HepG2 (cell line): ENCODE data around the gene CCDC91. TPM values are rescaled to one million over a fixed set of nuclear protein-coding genes. Genes with fewer than 3 reads are reported as not detected.

Source experiments
- ATAC-seq: fragments of 200-7000 bp; cut with Tn5 transposase; 3 replicates; pipeline ENCODE4 v1.9.1; 2020; ENCODE audit warnings: mild to moderate bottlenecking, moderate library complexity
- BruUV-seq: library from RNA; stranded (reverse); fragments of 400-500 nt; replicated peaks from 2 replicates; lab custom pipeline; 2021; lab: Mats Ljungman, UMichigan
- CTCF ChIA-PET: fragments of 300-600 bp; formaldehyde crosslinking; extraction: SDS; loops from one replicate; lab custom pipeline; 2021; ENCODE audit warnings: low total read pairs, inconsistent platforms, low intra/inter-chr PET ratio; lab: Yijun Ruan, JAX
- POLR2A ChIA-PET: fragments of 350-600 bp; sonication (Branson Sonifier 250); formaldehyde crosslinking; loops from one replicate; lab custom pipeline; 2020; ENCODE audit warnings: antibody characterized with exemption, inconsistent platforms; lab: Yijun Ruan, JAX
- DNase-seq: peaks from one replicate; pipeline ENCODE4 v3.0.0-alpha.2; 2015; ENCODE audit warnings: low spot score
- FAIRE-seq: peaks from 3 replicates; lab custom pipeline; 2011; peaks lifted over from hg19 to GRCh38; lab: Jason Lieb, UNC
- H2AFZ ChIP-seq: one replicate; pipeline ENCODE4 v1.6.1; 2011; ENCODE audit warnings: low read length, inconsistent platforms
- H3K27ac ChIP-seq: fragments of 300-600 bp; 3 replicates; pipeline ENCODE4 v1.8.0; 2011; ENCODE audit warnings: mixed run types, mild to moderate bottlenecking, mixed read lengths, low read length, inconsistent platforms; ENCODE audit not compliant: insufficient read depth; ENCODE audit errors: extremely low read length
- H3K27me3 ChIP-seq, 2 experiments: fragments of 200-600 bp in 1 of 2; 2 replicates in 1 of 2; 3 replicates in 1 of 2; pipeline versions ENCODE4 v1.6.0 to v1.8.0; 2011; ENCODE audit warnings: low read length in 2 of 2, mild to moderate bottlenecking in 2 of 2, moderate library complexity in 2 of 2, inconsistent platforms in 1 of 2; ENCODE audit not compliant: insufficient read depth in 2 of 2, control insufficient read depth in 1 of 2
- H3K36me3 ChIP-seq, 2 experiments: fragments of 200-600 bp in 1 of 2; replicated peaks in 1 of 2; 2 replicates in 1 of 2; 3 replicates in 1 of 2; pipeline versions ENCODE4 v1.5.1 to v1.8.0; 2011; ENCODE audit warnings: low read length in 2 of 2, inconsistent platforms in 1 of 2; ENCODE audit not compliant: insufficient read depth in 2 of 2, control insufficient read depth in 1 of 2
- H3K4me1 ChIP-seq: 2 replicates; pipeline ENCODE4 v1.5.1; 2012; ENCODE audit warnings: low read length, inconsistent platforms; ENCODE audit not compliant: insufficient read depth
- H3K4me2 ChIP-seq: 2 replicates; pipeline ENCODE4 v1.6.0; 2011; ENCODE audit warnings: low read depth, low read length, inconsistent platforms
- H3K4me3 ChIP-seq, 3 experiments: fragments of 200-600 bp in 1 of 3; sonication (generic), shearing (Covaris generic) in 1 of 3; replicated peaks in 1 of 3; 2 replicates each; pipeline ENCODE4 v1.5.1; 2011 to 2016; ENCODE audit warnings: low read length in 3 of 3, inconsistent platforms in 2 of 3, low read depth in 2 of 3, mild to moderate bottlenecking in 2 of 3, control low read depth in 1 of 3, mixed read lengths in 1 of 3; ENCODE audit not compliant: insufficient read depth in 1 of 3
- H3K79me2 ChIP-seq: one replicate; pipeline ENCODE4 v1.6.1; 2011; ENCODE audit warnings: low read length, inconsistent platforms; ENCODE audit not compliant: insufficient read depth
- H3K9ac ChIP-seq: 2 replicates; pipeline ENCODE4 v1.6.0; 2011; ENCODE audit warnings: mild to moderate bottlenecking, low read depth, low read length, inconsistent platforms; ENCODE audit not compliant: insufficient read depth
- H3K9me3 ChIP-seq: 2 replicates; pipeline ENCODE4 v1.5.1; 2012; ENCODE audit warnings: mild to moderate bottlenecking, low read length
- H4K20me1 ChIP-seq: 2 replicates; pipeline ENCODE4 v1.6.0; 2011; ENCODE audit warnings: inconsistent platforms, mild to moderate bottlenecking, low read length, moderate library complexity; ENCODE audit not compliant: insufficient read depth
- ATRX ChIP-seq: sonication (generic); formaldehyde crosslinking; IDR thresholded peaks from 2 replicates; pipeline ENCODE4 v1.4.0; 2020; ENCODE audit warnings: missing genetic modification reagents, borderline replicate concordance
- FOXK1 ChIP-seq: sonication (generic); formaldehyde crosslinking; IDR thresholded peaks from 2 replicates; pipeline ENCODE4 v1.4.0; 2020; ENCODE audit warnings: low read depth, missing genetic modification reagents, borderline replicate concordance
- HNF1A ChIP-seq, 2 experiments: sonication (generic) in 1 of 2; formaldehyde crosslinking in 1 of 2; IDR thresholded peaks; 2 replicates each; pipeline versions ENCODE4 v1.4.0 to v1.6.1; 2016 to 2020; ENCODE audit warnings: borderline replicate concordance in 1 of 2, low read depth in 1 of 2, mild to moderate bottlenecking in 1 of 2, missing genetic modification reagents in 1 of 2
- MBD4 ChIP-seq: IDR thresholded peaks from 2 replicates; pipeline ENCODE4 v1.6.1; 2012; ENCODE audit warnings: low read length, inconsistent platforms, borderline replicate concordance
- MBNL3 ChIP-seq: fragments of 250-450 bp; sonication (Bioruptor Pico); conservative IDR thresholded peaks from 2 replicates; pipeline ENCODE4 v1.8.0; 2022; ENCODE audit warnings: mild to moderate bottlenecking, inconsistent platforms
- PAX8 ChIP-seq: sonication (generic); formaldehyde crosslinking; IDR thresholded peaks from 2 replicates; pipeline ENCODE4 v1.8.0; 2022; ENCODE audit warnings: mild to moderate bottlenecking, missing genetic modification reagents, borderline replicate concordance
- RFX3 ChIP-seq: IDR thresholded peaks from 2 replicates; pipeline ENCODE4 v1.6.1; 2016; ENCODE audit warnings: missing biosample characterization, missing genetic modification reagents
- ZKSCAN5 ChIP-seq: sonication (generic); formaldehyde crosslinking; IDR thresholded peaks from 2 replicates; pipeline ENCODE4 v1.5.1; 2020; ENCODE audit warnings: mild to moderate bottlenecking, missing genetic modification reagents
- ZMAT3 ChIP-seq: sonication (generic); formaldehyde crosslinking; conservative IDR thresholded peaks from 2 replicates; pipeline ENCODE4 v1.7.0; 2021; ENCODE audit warnings: missing genetic modification reagents
- ZNF674 ChIP-seq: sonication (generic); formaldehyde crosslinking; IDR thresholded peaks from 2 replicates; pipeline ENCODE4 v1.5.0; 2020; ENCODE audit warnings: low read depth, mild to moderate bottlenecking, missing genetic modification reagents
- WGBS: methylation state at CpG from one replicate; pipeline ENCODE4 v1.1.6; 2017; ENCODE audit warnings: low lambda C conversion rate; 5-methylcytosine and 5-hydroxymethylcytosine counted together
- in situ Hi-C: cut with HindIII; loops from 2 replicates; pipeline ENCODE4 v1.10.0; 2017; ENCODE audit warnings: low pct_unique_long_range_greater_than_20kb; ENCODE audit not compliant: extremely low pct_ligation_motif_present
- intact Hi-C: fragments of 100-400 bp; cut with micrococcal nuclease; formaldehyde crosslinking; loops from one replicate; pipeline ENCODE4 v1.10.0; 2022; ENCODE audit not compliant: unreplicated experiment
- polyA plus RNA-seq, 8 experiments: library from polyadenylated mRNA; depleted of rRNA in 3 of 8; stranded (reverse) in 7 of 8; unstranded in 1 of 8; fragments of >200 nt; fragmentation: Illumina TruSeq in 4 of 8; extraction: Trizol in 4 of 8; gene quantifications; 2 replicates each; pipeline versions ENCODE4 v1.2.1 to v1.2.3, GENCODE V29; 2011 to 2016; ENCODE audit warnings: low read depth in 4 of 8, missing spikeins in 1 of 8, mixed read lengths in 1 of 8; ENCODE audit not compliant: insufficient read depth in 1 of 8
- total RNA-seq, 5 experiments: library from RNA; depleted of rRNA; stranded (reverse); fragments of >200 nt; fragmentation: Illumina TruSeq; extraction: Trizol; gene quantifications; 2 replicates each; pipeline ENCODE4 v1.2.3, GENCODE V29; 2016; ENCODE audit warnings: low read depth in 1 of 5
- TF ChIP-seq, protein P1 (sequence below): sonication (generic); formaldehyde crosslinking; IDR thresholded peaks from 2 replicates; pipeline ENCODE4 v1.4.0; 2020; ENCODE audit warnings: missing genetic modification reagents
- TF ChIP-seq, protein P2 (sequence below): sonication (generic); formaldehyde crosslinking; IDR thresholded peaks from 2 replicates; pipeline ENCODE4 v1.4.0; 2020; ENCODE audit warnings: missing genetic modification reagents, mild to moderate bottlenecking, borderline replicate concordance

Gene CCDC91
- total and polyA plus RNA-seq, 2 of the 13 experiments (the other 11 are each of a cell fraction or from before 2014, with no cell fraction given): 9.8 to 15.8 TPM

GRCh38 chr12:28265435-28266042, 75.3 kb downstream of the CCDC91 start:
- no peak overlapping the region for H3K4me2 ChIP-seq
- no TSS peak for BruUV-seq
- H3K79me2 ChIP-seq: no peaks in the 10 kb centered on the region
- H3K4me3 ChIP-seq: no peak overlapping the region
- ATAC-seq: no peak
- DNase-seq: no peak
- intact Hi-C loops (no loop called here), in situ Hi-C loops (no loop called here)
- 93% methylated on average over 2 of the region's 2 CpGs for WGBS
- H2AFZ ChIP-seq: no peak overlapping the region
- H3K4me1 ChIP-seq: no peaks in the 10 kb centered on the region
- no peak overlapping the region for H3K9ac ChIP-seq
- no peaks in the 10 kb centered on the region for H3K36me3 ChIP-seq
- FAIRE-seq: no peak
- H3K27ac ChIP-seq: no peak overlapping the region
- H3K9me3 ChIP-seq: no peaks in the 10 kb centered on the region
- no peaks in the 10 kb centered on the region for H4K20me1 ChIP-seq
- ChIA-PET POLR2A (no interaction called here), CTCF (no interaction called here)
- no peaks in the 10 kb centered on the region for H3K27me3 ChIP-seq
- TF ChIP-seq ZMAT3 (CRISPR knock-in tag): no peak
- TF ChIP-seq, protein P1, sequence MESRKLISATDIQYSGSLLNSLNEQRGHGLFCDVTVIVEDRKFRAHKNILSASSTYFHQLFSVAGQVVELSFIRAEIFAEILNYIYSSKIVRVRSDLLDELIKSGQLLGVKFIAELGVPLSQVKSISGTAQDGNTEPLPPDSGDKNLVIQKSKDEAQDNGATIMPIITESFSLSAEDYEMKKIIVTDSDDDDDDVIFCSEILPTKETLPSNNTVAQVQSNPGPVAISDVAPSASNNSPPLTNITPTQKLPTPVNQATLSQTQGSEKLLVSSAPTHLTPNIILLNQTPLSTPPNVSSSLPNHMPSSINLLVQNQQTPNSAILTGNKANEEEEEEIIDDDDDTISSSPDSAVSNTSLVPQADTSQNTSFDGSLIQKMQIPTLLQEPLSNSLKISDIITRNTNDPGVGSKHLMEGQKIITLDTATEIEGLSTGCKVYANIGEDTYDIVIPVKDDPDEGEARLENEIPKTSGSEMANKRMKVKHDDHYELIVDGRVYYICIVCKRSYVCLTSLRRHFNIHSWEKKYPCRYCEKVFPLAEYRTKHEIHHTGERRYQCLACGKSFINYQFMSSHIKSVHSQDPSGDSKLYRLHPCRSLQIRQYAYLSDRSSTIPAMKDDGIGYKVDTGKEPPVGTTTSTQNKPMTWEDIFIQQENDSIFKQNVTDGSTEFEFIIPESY (CRISPR knock-in tag): no peak
- no peak for TF ChIP-seq PAX8 (CRISPR knock-in tag)
- TF ChIP-seq MBD4: no peak
- TF ChIP-seq, protein P2, sequence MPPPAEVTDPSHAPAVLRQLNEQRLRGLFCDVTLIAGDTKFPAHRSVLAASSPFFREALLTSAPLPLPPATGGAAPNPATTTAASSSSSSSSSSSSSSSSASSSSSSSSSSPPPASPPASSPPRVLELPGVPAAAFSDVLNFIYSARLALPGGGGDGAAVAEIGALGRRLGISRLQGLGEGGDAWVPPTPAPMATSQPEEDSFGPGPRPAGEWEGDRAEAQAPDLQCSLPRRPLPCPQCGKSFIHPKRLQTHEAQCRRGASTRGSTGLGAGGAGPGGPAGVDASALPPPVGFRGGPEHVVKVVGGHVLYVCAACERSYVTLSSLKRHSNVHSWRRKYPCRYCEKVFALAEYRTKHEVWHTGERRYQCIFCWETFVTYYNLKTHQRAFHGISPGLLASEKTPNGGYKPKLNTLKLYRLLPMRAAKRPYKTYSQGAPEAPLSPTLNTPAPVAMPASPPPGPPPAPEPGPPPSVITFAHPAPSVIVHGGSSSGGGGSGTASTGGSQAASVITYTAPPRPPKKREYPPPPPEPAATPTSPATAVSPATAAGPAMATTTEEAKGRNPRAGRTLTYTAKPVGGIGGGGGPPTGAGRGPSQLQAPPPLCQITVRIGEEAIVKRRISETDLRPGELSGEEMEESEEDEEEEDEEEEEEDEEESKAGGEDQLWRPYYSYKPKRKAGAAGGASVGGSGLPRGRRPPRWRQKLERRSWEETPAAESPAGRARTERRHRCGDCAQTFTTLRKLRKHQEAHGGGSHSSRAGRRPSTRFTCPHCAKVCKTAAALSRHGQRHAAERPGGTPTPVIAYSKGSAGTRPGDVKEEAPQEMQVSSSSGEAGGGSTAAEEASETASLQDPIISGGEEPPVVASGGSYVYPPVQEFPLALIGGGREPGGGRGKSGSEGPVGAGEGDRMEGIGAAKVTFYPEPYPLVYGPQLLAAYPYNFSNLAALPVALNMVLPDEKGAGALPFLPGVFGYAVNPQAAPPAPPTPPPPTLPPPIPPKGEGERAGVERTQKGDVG (CRISPR knock-in tag): no peak
- no peak for TF ChIP-seq ATRX (CRISPR knock-in tag)
- no peak for TF ChIP-seq FOXK1
- no peak for TF ChIP-seq ZNF674 (CRISPR knock-in tag)
- no peak for TF ChIP-seq MBNL3 (CRISPR knock-in tag)
- no peak for TF ChIP-seq ZKSCAN5 (CRISPR knock-in tag)
- TF ChIP-seq RFX3 (CRISPR knock-in tag): no peak
- TF ChIP-seq HNF1A (IDR thresholded peaks at IDR 0.05; ENCODE audit: low read depth): no peak
- no peak for TF ChIP-seq HNF1A (CRISPR knock-in tag; IDR thresholded peaks at IDR 0.05; ENCODE audit: borderline replicate concordance)
